Measurements from ENCODE around the gene PGS1. TPM values are rescaled to one million over a fixed set of nuclear protein-coding genes. Genes with fewer than 3 reads are reported as not detected.
A peak's percentile ranks its signal among the peaks of the same experiment; 100 is the strongest.

The PGS1 gene
- total RNA-seq, 1 experiment from 2014 or later = 64.1 TPM

- DNase-seq (ENCODE audit: low read depth in 1 of 2, low spot score in 2 of 2) = no peak
- no peaks in the 10 kb centered on the region for H3K9me3 ChIP-seq (replicated peaks)
- H3K4me3 ChIP-seq = no peak overlapping the region
- peaks cover 71% of the 10 kb centered on the region for H3K4me1 ChIP-seq (replicated peaks)
- H3K36me3 ChIP-seq = peaks cover 67% of the 10 kb centered on the region
- no peaks in the 10 kb centered on the region for H3K27me3 ChIP-seq (replicated peaks)
- H3K27ac ChIP-seq = no peak overlapping the region
Measured at GRCh38 chr17:78355045-78355641, 23.3 kb upstream of the PGS1 start.

- DNase-seq (ENCODE audit: low read depth in 1 of 2, low spot score in 2 of 2) = no peak
- peaks cover 76% of the 10 kb centered on the region for H3K4me1 ChIP-seq (replicated peaks)
- no peaks in the 10 kb centered on the region for H3K27me3 ChIP-seq (replicated peaks)
- no peak overlapping the region for H3K4me3 ChIP-seq
- H3K27ac ChIP-seq = no peak overlapping the region; the same call in 1 of the 2 replicates
- H3K36me3 ChIP-seq = peaks cover 67% of the 10 kb centered on the region
- no peaks in the 10 kb centered on the region for H3K9me3 ChIP-seq (replicated peaks)
Measured at GRCh38 chr17:78355701-78356100, 22.7 kb upstream of the PGS1 start.

GRCh38 chr17:78356101-78356713 lies 22.2 kb upstream of the PGS1 start:
- H3K4me3 ChIP-seq = no peak overlapping the region
- H3K27ac ChIP-seq = peak overlapping the region; percentile 22; the same call in 1 of the 2 replicates
- no peaks in the 10 kb centered on the region for H3K27me3 ChIP-seq (replicated peaks)
- no peaks in the 10 kb centered on the region for H3K9me3 ChIP-seq (replicated peaks)
- H3K4me1 ChIP-seq (replicated peaks) = peaks cover 79% of the 10 kb centered on the region
- DNase-seq (ENCODE audit: low read depth in 1 of 2, low spot score in 2 of 2) = peak; percentile 61 to 89
- peaks cover 67% of the 10 kb centered on the region for H3K36me3 ChIP-seq

- H3K27ac ChIP-seq = peak overlapping the region; percentile 8; the same call in 1 of the 2 replicates
- no peaks in the 10 kb centered on the region for H3K27me3 ChIP-seq (replicated peaks)
- peak overlapping the region; percentile 89 for H3K4me3 ChIP-seq
- DNase-seq (ENCODE audit: low read depth in 1 of 2, low spot score in 2 of 2) = peak; percentile 91 to 97
- H3K4me1 ChIP-seq (replicated peaks) = peaks cover 70% of the 10 kb centered on the region
- H3K36me3 ChIP-seq = peaks cover 65% of the 10 kb centered on the region
- H3K9me3 ChIP-seq (replicated peaks) = no peaks in the 10 kb centered on the region
Measured at GRCh38 chr17:78357177-78357586, 21.3 kb upstream of the PGS1 start.

- Histone ChIP-seq H3K9me3 (replicated peaks) (no peaks in the 10 kb centered on the region), H3K4me3 (peak overlapping the region; percentile 89), H3K4me1 (replicated peaks) (peaks cover 64% of the 10 kb centered on the region), H3K27me3 (replicated peaks) (no peaks in the 10 kb centered on the region), H3K27ac (no peak overlapping the region), H3K36me3 (peaks cover 62% of the 10 kb centered on the region)
- DNase-seq (ENCODE audit: low read depth in 1 of 2, low spot score in 2 of 2) = peak; percentile 62 to 65
Measured at GRCh38 chr17:78357672-78358537, 20.5 kb upstream of the PGS1 start.

GRCh38 chr17:78358538-78359320 lies 19.7 kb upstream of the PGS1 start:
- peak overlapping the region; percentile 89 for H3K4me3 ChIP-seq

GRCh38 chr17:78359321-78359996 lies 19.0 kb upstream of the PGS1 start:
- H3K27ac ChIP-seq = peak overlapping the region; percentile 80
- peak overlapping the region; percentile 89 for H3K4me3 ChIP-seq
- DNase-seq (ENCODE audit: low read depth in 1 of 2, low spot score in 2 of 2) = peak; percentile 74 to 88
- peaks cover 53% of the 10 kb centered on the region for H3K36me3 ChIP-seq
- H3K27me3 ChIP-seq (replicated peaks) = no peaks in the 10 kb centered on the region
- peaks cover 53% of the 10 kb centered on the region for H3K4me1 ChIP-seq (replicated peaks)
- no peaks in the 10 kb centered on the region for H3K9me3 ChIP-seq (replicated peaks)

More at GRCh38 chr17:78358538-78359320, 19.7 kb upstream of the PGS1 start:
- H3K9me3 ChIP-seq (replicated peaks) = no peaks in the 10 kb centered on the region
- peaks cover 56% of the 10 kb centered on the region for H3K4me1 ChIP-seq (replicated peaks)
- peak; percentile 62 to 74 for DNase-seq (ENCODE audit: low read depth in 1 of 2, low spot score in 2 of 2)
- H3K27me3 ChIP-seq (replicated peaks) = no peaks in the 10 kb centered on the region
- peak overlapping the region; percentile 80 for H3K27ac ChIP-seq
- H3K36me3 ChIP-seq = peaks cover 59% of the 10 kb centered on the region

- Histone ChIP-seq H3K36me3 (peaks cover 47% of the 10 kb centered on the region), H3K4me3 (peak within 1 kb of the TSS; percentile 89), H3K9me3 (replicated peaks) (no peaks in the 10 kb centered on the region), H3K4me1 (replicated peaks) (peaks cover 53% of the 10 kb centered on the region), H3K27me3 (replicated peaks) (no peaks in the 10 kb centered on the region), H3K27ac (peak within 1 kb of the TSS; percentile 80)
- peak; percentile 99 for DNase-seq (ENCODE audit: low read depth in 1 of 2, low spot score in 2 of 2)
Measured at GRCh38 chr17:78359997-78360370, 18.5 kb upstream of the PGS1 start, which contains the start of gene SOCS3. Gene SOCS3, minus strand, starts transcription at chr17:78360077. Its CDS starts 982 bp downstream, at chr17:78359095.

GRCh38 chr17:78360371-78361224 lies 17.9 kb upstream of the PGS1 start:
- Histone ChIP-seq H3K4me3 (peak overlapping the region; percentile 89), H3K27me3 (replicated peaks) (no peaks in the 10 kb centered on the region), H3K36me3 (peaks cover 41% of the 10 kb centered on the region), H3K9me3 (replicated peaks) (no peaks in the 10 kb centered on the region), H3K4me1 (replicated peaks) (peaks cover 53% of the 10 kb centered on the region), H3K27ac (peak overlapping the region; percentile 63)
- DNase-seq (ENCODE audit: low read depth in 1 of 2, low spot score in 2 of 2) = peak; percentile 96 to 97

- Histone ChIP-seq H3K27me3 (replicated peaks) (no peaks in the 10 kb centered on the region), H3K27ac (no peak overlapping the region), H3K4me3 (no peak overlapping the region), H3K9me3 (replicated peaks) (no peaks in the 10 kb centered on the region), H3K36me3 (peaks cover 35% of the 10 kb centered on the region), H3K4me1 (replicated peaks) (peaks cover 53% of the 10 kb centered on the region)
- no peak for DNase-seq (ENCODE audit: low read depth in 1 of 2, low spot score in 2 of 2)
Measured at GRCh38 chr17:78361225-78361701, 17.2 kb upstream of the PGS1 start.

GRCh38 chr17:78362232-78362631 lies 16.2 kb upstream of the PGS1 start:
- Histone ChIP-seq H3K4me1 (replicated peaks) (peaks cover 55% of the 10 kb centered on the region), H3K9me3 (replicated peaks) (no peaks in the 10 kb centered on the region), H3K36me3 (peaks cover 27% of the 10 kb centered on the region), H3K27ac (no peak overlapping the region), H3K27me3 (replicated peaks) (no peaks in the 10 kb centered on the region), H3K4me3 (no peak overlapping the region)
- DNase-seq (ENCODE audit: low read depth in 1 of 2, low spot score in 2 of 2) = no peak

- Histone ChIP-seq H3K4me3 (no peak overlapping the region), H3K4me1 (replicated peaks) (peaks cover 52% of the 10 kb centered on the region), H3K27ac (no peak overlapping the region), H3K36me3 (peaks cover 22% of the 10 kb centered on the region), H3K9me3 (replicated peaks) (no peaks in the 10 kb centered on the region), H3K27me3 (replicated peaks) (no peaks in the 10 kb centered on the region)
- DNase-seq (ENCODE audit: low read depth in 1 of 2, low spot score in 2 of 2) = no peak
Measured at GRCh38 chr17:78362671-78363070, 15.8 kb upstream of the PGS1 start.
